ENCODE measurements around the gene SLC30A7.

Gene SLC30A7

DNA sequence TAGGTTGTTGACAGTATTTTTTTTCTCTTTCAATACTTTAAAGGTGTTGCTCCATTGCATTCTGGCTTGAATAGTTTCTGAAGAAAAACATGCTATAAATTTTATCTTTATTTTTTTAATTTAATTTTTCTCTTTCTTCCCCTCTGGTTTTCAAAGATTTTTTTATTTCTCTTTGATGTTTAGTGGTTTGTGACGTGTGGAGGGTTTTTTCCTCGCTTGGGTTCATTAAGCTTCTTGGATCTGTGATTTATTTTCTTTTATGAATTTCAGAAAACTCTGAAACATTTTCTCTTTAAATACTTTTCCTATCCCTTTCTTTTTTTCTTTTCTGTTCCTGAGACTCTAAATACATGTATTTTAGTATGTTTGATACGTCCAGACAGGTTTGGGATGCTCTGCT is 9.3 kb downstream of the SLC30A7 start:
- TF ChIP-seq ZFX (IDR thresholded peaks at IDR 0.05) (no peak), CTCF (conservative IDR thresholded peaks at IDR 0.05) (no peak)
- no peak overlapping the region for H3K27ac ChIP-seq

GRCh38 chr1:100907887-100908286 is 12.0 kb downstream of the SLC30A7 start:
- TF ChIP-seq CTCF (conservative IDR thresholded peaks at IDR 0.05) (no peak), ZFX (IDR thresholded peaks at IDR 0.05) (no peak)
- no peak overlapping the region for H3K27ac ChIP-seq

- no peak overlapping the region for H3K27ac ChIP-seq
- no peak for TF ChIP-seq ZFX (IDR thresholded peaks at IDR 0.05)
- TF ChIP-seq CTCF (conservative IDR thresholded peaks at IDR 0.05), result no peak
Observed at GRCh38 chr1:100909018-100909417, 13.1 kb downstream of the SLC30A7 start.

- no peak overlapping the region for H3K27ac ChIP-seq
- TF ChIP-seq CTCF (conservative IDR thresholded peaks at IDR 0.05) (no peak), ZFX (IDR thresholded peaks at IDR 0.05) (no peak)
Observed at GRCh38 chr1:100912019-100912418, 16.1 kb downstream of the SLC30A7 start.

- H3K27ac ChIP-seq, result no peak overlapping the region
- TF ChIP-seq CTCF (conservative IDR thresholded peaks at IDR 0.05) (peak; percentile 84), ZFX (IDR thresholded peaks at IDR 0.05) (no peak)
Observed at GRCh38 chr1:100921110-100921706, 25.3 kb downstream of the SLC30A7 start.

- H3K27ac ChIP-seq, result no peak overlapping the region
- TF ChIP-seq CTCF (conservative IDR thresholded peaks at IDR 0.05) (no peak), ZFX (IDR thresholded peaks at IDR 0.05) (no peak)
Observed at GRCh38 chr1:100924212-100924611, 28.3 kb downstream of the SLC30A7 start.

DNA sequence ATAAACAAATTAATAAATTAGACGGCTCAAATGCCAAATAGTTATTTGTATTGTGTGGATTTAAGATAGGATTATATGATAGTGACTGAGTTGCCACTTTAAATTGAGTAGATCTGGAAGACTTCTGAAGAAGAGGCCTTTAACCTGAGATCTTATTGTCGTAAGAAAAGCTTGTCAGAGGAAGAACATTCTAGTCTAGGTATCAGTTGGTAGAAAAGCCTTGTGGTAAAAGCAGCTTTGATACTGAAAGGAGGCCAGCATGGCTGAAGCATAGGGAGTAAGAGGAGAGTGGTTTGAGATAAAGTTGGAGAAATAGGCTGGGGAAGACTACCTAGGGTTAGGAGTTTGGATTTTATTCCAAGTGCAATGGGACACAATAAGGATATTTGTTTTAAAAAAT is 29.1 kb downstream of the SLC30A7 start:
- H3K27ac ChIP-seq, result no peak overlapping the region
- no peak for TF ChIP-seq ZFX (IDR thresholded peaks at IDR 0.05)
- TF ChIP-seq CTCF (conservative IDR thresholded peaks at IDR 0.05), result no peak

Measured in C4-2B (cell line).